Measurements from ENCODE around the gene KDM4C. TPM values are rescaled to one million over a fixed set of nuclear protein-coding genes. Genes with fewer than 3 reads are reported as not detected.

KDM4C gene
- total and polyA plus RNA-seq, 2 donors (not counting 1 experiment from before 2014, with no cell fraction given), result 13.0 to 39.0 TPM

- peak in 1 of 2 donors; percentile 29 for DNase-seq (ENCODE audit: low read depth in 2 of 2)
- no peaks in the 10 kb centered on the region for H3K27me3 ChIP-seq (ENCODE audit: control insufficient read depth, insufficient read depth, low read length)
- H3K4me2 ChIP-seq (ENCODE audit: extremely low read depth, insufficient read depth, low read length), result no peak overlapping the region
- H4K20me1 ChIP-seq (ENCODE audit: control insufficient read depth, extremely low read depth, insufficient read depth, low read length), result no peaks in the 10 kb centered on the region
- H3K9ac ChIP-seq (ENCODE audit: insufficient read depth, low read length), result no peak overlapping the region
- H3K4me3 ChIP-seq (replicated peaks in 1 of 4; ENCODE audit: control extremely low read depth in 1 of 4, insufficient read depth in 1 of 4, low read depth in 3 of 4, low read length in 4 of 4), result no peak overlapping the region
- no peak for TF ChIP-seq EZH2 (IDR thresholded peaks at IDR 0.05; ENCODE audit: low read length, missing control alignments)
- TF ChIP-seq, protein P1, sequence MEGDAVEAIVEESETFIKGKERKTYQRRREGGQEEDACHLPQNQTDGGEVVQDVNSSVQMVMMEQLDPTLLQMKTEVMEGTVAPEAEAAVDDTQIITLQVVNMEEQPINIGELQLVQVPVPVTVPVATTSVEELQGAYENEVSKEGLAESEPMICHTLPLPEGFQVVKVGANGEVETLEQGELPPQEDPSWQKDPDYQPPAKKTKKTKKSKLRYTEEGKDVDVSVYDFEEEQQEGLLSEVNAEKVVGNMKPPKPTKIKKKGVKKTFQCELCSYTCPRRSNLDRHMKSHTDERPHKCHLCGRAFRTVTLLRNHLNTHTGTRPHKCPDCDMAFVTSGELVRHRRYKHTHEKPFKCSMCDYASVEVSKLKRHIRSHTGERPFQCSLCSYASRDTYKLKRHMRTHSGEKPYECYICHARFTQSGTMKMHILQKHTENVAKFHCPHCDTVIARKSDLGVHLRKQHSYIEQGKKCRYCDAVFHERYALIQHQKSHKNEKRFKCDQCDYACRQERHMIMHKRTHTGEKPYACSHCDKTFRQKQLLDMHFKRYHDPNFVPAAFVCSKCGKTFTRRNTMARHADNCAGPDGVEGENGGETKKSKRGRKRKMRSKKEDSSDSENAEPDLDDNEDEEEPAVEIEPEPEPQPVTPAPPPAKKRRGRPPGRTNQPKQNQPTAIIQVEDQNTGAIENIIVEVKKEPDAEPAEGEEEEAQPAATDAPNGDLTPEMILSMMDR (conservative IDR thresholded peaks at IDR 0.05 in 1 of 2, IDR thresholded peaks at IDR 0.05 in 1 of 2; ENCODE audit: low read depth in 1 of 2, low read length in 2 of 2), result peak; percentile 13 to 38
- no peaks in the 10 kb centered on the region for H3K36me3 ChIP-seq (ENCODE audit: control insufficient read depth, insufficient read depth, low read length)
- H3K79me2 ChIP-seq (ENCODE audit: control insufficient read depth, insufficient read depth, low read length), result no peaks in the 10 kb centered on the region
- H3K9me3 ChIP-seq (ENCODE audit: control insufficient read depth, insufficient read depth, low read depth, low read length), result no peaks in the 10 kb centered on the region
- no peaks in the 10 kb centered on the region for H3K4me1 ChIP-seq (ENCODE audit: control insufficient read depth, extremely low read depth, insufficient read depth, low read length)
- no peak overlapping the region for H2AFZ ChIP-seq (ENCODE audit: low read length)
- H3K27ac ChIP-seq (ENCODE audit: insufficient read depth, low read length), result no peak overlapping the region
Measured at GRCh38 chr9:6845880-6846279, 88.1 kb downstream of the KDM4C start.

- no peaks in the 10 kb centered on the region for H4K20me1 ChIP-seq (ENCODE audit: control insufficient read depth, extremely low read depth, insufficient read depth, low read length)
- no peak overlapping the region for H3K4me2 ChIP-seq (ENCODE audit: extremely low read depth, insufficient read depth, low read length)
- TF ChIP-seq, protein P1 (conservative IDR thresholded peaks at IDR 0.05 in 1 of 2, IDR thresholded peaks at IDR 0.05 in 1 of 2; ENCODE audit: low read depth in 1 of 2, low read length in 2 of 2), result no peak
- no peak for TF ChIP-seq EZH2 (IDR thresholded peaks at IDR 0.05; ENCODE audit: low read length, missing control alignments)
- no peaks in the 10 kb centered on the region for H3K36me3 ChIP-seq (ENCODE audit: control insufficient read depth, insufficient read depth, low read length)
- no peaks in the 10 kb centered on the region for H3K4me1 ChIP-seq (ENCODE audit: control insufficient read depth, extremely low read depth, insufficient read depth, low read length)
- no peaks in the 10 kb centered on the region for H3K27me3 ChIP-seq (ENCODE audit: control insufficient read depth, insufficient read depth, low read length)
- no peak overlapping the region for H3K4me3 ChIP-seq (replicated peaks in 1 of 4; ENCODE audit: control extremely low read depth in 1 of 4, insufficient read depth in 1 of 4, low read depth in 3 of 4, low read length in 4 of 4)
- H3K27ac ChIP-seq (ENCODE audit: insufficient read depth, low read length), result no peak overlapping the region
- H3K9ac ChIP-seq (ENCODE audit: insufficient read depth, low read length), result no peak overlapping the region
- H2AFZ ChIP-seq (ENCODE audit: low read length), result no peak overlapping the region
- no peaks in the 10 kb centered on the region for H3K9me3 ChIP-seq (ENCODE audit: control insufficient read depth, insufficient read depth, low read depth, low read length)
- no peaks in the 10 kb centered on the region for H3K79me2 ChIP-seq (ENCODE audit: control insufficient read depth, insufficient read depth, low read length)
- peak; percentile 31 to 67 for DNase-seq (ENCODE audit: low read depth in 2 of 2)
Measured at GRCh38 chr9:6852243-6852963, 94.6 kb downstream of the KDM4C start.

- DNase-seq (ENCODE audit: low read depth in 2 of 2), result no peak
- Histone ChIP-seq H3K79me2 (ENCODE audit: control insufficient read depth, insufficient read depth, low read length) (no peaks in the 10 kb centered on the region), H3K9me3 (ENCODE audit: control insufficient read depth, insufficient read depth, low read depth, low read length) (no peaks in the 10 kb centered on the region), H3K27ac (ENCODE audit: insufficient read depth, low read length) (no peak overlapping the region), H2AFZ (ENCODE audit: low read length) (no peak overlapping the region), H3K36me3 (ENCODE audit: control insufficient read depth, insufficient read depth, low read length) (no peaks in the 10 kb centered on the region), H3K27me3 (ENCODE audit: control insufficient read depth, insufficient read depth, low read length) (no peaks in the 10 kb centered on the region), H3K4me2 (ENCODE audit: extremely low read depth, insufficient read depth, low read length) (no peak overlapping the region), H4K20me1 (ENCODE audit: control insufficient read depth, extremely low read depth, insufficient read depth, low read length) (no peaks in the 10 kb centered on the region), H3K4me3 (replicated peaks in 1 of 4; ENCODE audit: control extremely low read depth in 1 of 4, insufficient read depth in 1 of 4, low read depth in 3 of 4, low read length in 4 of 4) (no peak overlapping the region), H3K4me1 (ENCODE audit: control insufficient read depth, extremely low read depth, insufficient read depth, low read length) (no peaks in the 10 kb centered on the region), H3K9ac (ENCODE audit: insufficient read depth, low read length) (no peak overlapping the region)
- TF ChIP-seq, protein P1 (conservative IDR thresholded peaks at IDR 0.05 in 1 of 2, IDR thresholded peaks at IDR 0.05 in 1 of 2; ENCODE audit: low read depth in 1 of 2, low read length in 2 of 2), result no peak
- no peak for TF ChIP-seq EZH2 (IDR thresholded peaks at IDR 0.05; ENCODE audit: low read length, missing control alignments)
Measured at GRCh38 chr9:6855860-6856259, 98.1 kb downstream of the KDM4C start.
